Tibial artery (tissue), 4 donors: ENCODE measurements around the gene DCTN1.

Experiments used
- DNase-seq, 2 donors: peaks; one replicate each; pipeline ENCODE4 v3.0.0-alpha.2; 2019
- H3K27ac ChIP-seq, 2 donors: fragments of 200-600 bp; sonication (generic) in 1 of 2; 1 replicate in 1 of 2; 2 replicates in 1 of 2; pipeline ENCODE4 v1.5.1; 2018 to 2019; ENCODE audit warnings: mild to moderate bottlenecking in 1 of 2
- H3K27me3 ChIP-seq, 2 donors: fragments of 200-600 bp; sonication (generic) in 1 of 2; one replicate each; pipeline versions ENCODE4 v1.5.1 to v1.6.0; 2016 to 2019
- H3K36me3 ChIP-seq, 3 donors: fragments of 200-600 bp; sonication (generic) in 2 of 3; one replicate each; pipeline ENCODE4 v1.5.1; 2016 to 2019; ENCODE audit warnings: mild to moderate bottlenecking in 2 of 3
- H3K4me1 ChIP-seq, 4 donors: fragments of 200-600 bp; sonication (generic) in 2 of 4; 1 replicate in 3 of 4; 2 replicates in 1 of 4; pipeline ENCODE4 v1.5.1; 2016 to 2019
- H3K4me3 ChIP-seq, 2 donors: fragments of 200-600 bp; sonication (generic) in 1 of 2; 1 replicate in 1 of 2; 2 replicates in 1 of 2; pipeline ENCODE4 v1.5.1; 2018 to 2019; ENCODE audit warnings: mild to moderate bottlenecking in 2 of 2
- H3K9me3 ChIP-seq, 3 donors: fragments of 200-600 bp; sonication (generic) in 1 of 3; one replicate each; pipeline ENCODE4 v1.5.1; 2016 to 2019
- CTCF ChIP-seq, 2 experiments: fragments of 200-600 bp in 1 of 2; fragments of 450-650 bp in 1 of 2; IDR thresholded peaks; one replicate each; pipeline ENCODE4 v1.5.1; 2017 to 2019; ENCODE audit warnings: antibody characterized with exemption in 2 of 2, mild to moderate bottlenecking in 1 of 2, moderate library complexity in 1 of 2
- intact Hi-C: fragments of 100-400 bp; cut with DNase I; formaldehyde crosslinking; loops from one replicate; pipeline ENCODE4 v1.15.0; 2023; ENCODE audit warnings: low total_unique reads

Gene DCTN1

GRCh38 chr2:74420006-74420405 lies 39.9 kb upstream of the DCTN1 start:
- no peak overlapping the region for H3K4me3 ChIP-seq
- intact Hi-C loops: no loop called here
- H3K27me3 ChIP-seq: no peaks in the 10 kb centered on the region
- TF ChIP-seq CTCF (IDR thresholded peaks at IDR 0.05): no peak
- DNase-seq: no peak
- no peak overlapping the region for H3K27ac ChIP-seq
- H3K9me3 ChIP-seq: no peaks in the 10 kb centered on the region
- H3K36me3 ChIP-seq: peaks cover 0 to under 1% (median 0%) of the 10 kb centered on the region in 3 donors
- H3K4me1 ChIP-seq: peaks cover 0 to 32% (median 19%) of the 10 kb centered on the region in 4 donors

GRCh38 chr2:74419345-74419744 lies 39.2 kb upstream of the DCTN1 start:
- intact Hi-C loops: no loop called here
- DNase-seq: no peak
- Histone ChIP-seq H3K36me3 (no peaks in the 10 kb centered on the region), H3K27ac (no peak overlapping the region), H3K4me1 (peaks cover 0 to 38% (median 24%) of the 10 kb centered on the region in 4 donors), H3K4me3 (no peak overlapping the region), H3K9me3 (no peaks in the 10 kb centered on the region), H3K27me3 (no peaks in the 10 kb centered on the region)
- TF ChIP-seq CTCF (IDR thresholded peaks at IDR 0.05): no peak

GRCh38 chr2:74418312-74418711 lies 38.2 kb upstream of the DCTN1 start:
- Histone ChIP-seq H3K9me3 (no peaks in the 10 kb centered on the region), H3K27me3 (no peaks in the 10 kb centered on the region), H3K4me1 (peaks cover 0 to 43% (median 24%) of the 10 kb centered on the region in 4 donors), H3K4me3 (no peak overlapping the region), H3K36me3 (no peaks in the 10 kb centered on the region), H3K27ac (peak overlapping the region in 1 of 2 donors; percentile 14)
- intact Hi-C loops: no loop called here
- no peak for DNase-seq
- no peak for TF ChIP-seq CTCF (IDR thresholded peaks at IDR 0.05)

- intact Hi-C loops: no loop called here
- H3K4me3 ChIP-seq: no peak overlapping the region
These were observed 37.7 kb upstream of the DCTN1 start for GRCh38 chr2:74417763-74418162.

GRCh38 chr2:74417197-74417596 lies 37.1 kb upstream of the DCTN1 start:
- H3K4me1 ChIP-seq: peaks cover 0 to 41% (median 23%) of the 10 kb centered on the region in 4 donors
- intact Hi-C loops: no loop called here
- DNase-seq: no peak

More at GRCh38 chr2:74417763-74418162, 37.7 kb upstream of the DCTN1 start:
- Histone ChIP-seq H3K27ac (peak overlapping the region in 1 of 2 donors; percentile 14), H3K36me3 (no peaks in the 10 kb centered on the region), H3K27me3 (no peaks in the 10 kb centered on the region), H3K4me1 (peaks cover 0 to 43% (median 24%) of the 10 kb centered on the region in 4 donors), H3K9me3 (no peaks in the 10 kb centered on the region)
- TF ChIP-seq CTCF (IDR thresholded peaks at IDR 0.05): no peak
- no peak for DNase-seq

More at GRCh38 chr2:74417197-74417596, 37.1 kb upstream of the DCTN1 start:
- Histone ChIP-seq H3K9me3 (no peaks in the 10 kb centered on the region), H3K27me3 (no peaks in the 10 kb centered on the region), H3K27ac (no peak overlapping the region), H3K36me3 (no peaks in the 10 kb centered on the region), H3K4me3 (no peak overlapping the region)
- no peak for TF ChIP-seq CTCF (IDR thresholded peaks at IDR 0.05)
